HCT116 (cell line): ENCODE results near the gene FOXP1. TPM values are rescaled to one million over a fixed set of nuclear protein-coding genes. Genes with fewer than 3 reads are reported as not detected.

Source experiments
- ATAC-seq: fragments of 200-7000 bp; cut with Tn5 transposase; 2 replicates; pipeline ENCODE4 v1.9.1; 2020; ENCODE audit warnings: mild to moderate bottlenecking, moderate library complexity
- BruUV-seq: library from RNA; stranded (reverse); fragments of 400-500 nt; replicated peaks from 2 replicates; lab custom pipeline; 2021; lab: Mats Ljungman, UMichigan
- CTCF ChIA-PET: fragments of 300-600 bp; sonication (Branson Sonifier 250); formaldehyde crosslinking; loops from one replicate; lab custom pipeline; 2021; ENCODE audit warnings: antibody characterized with exemption; lab: Charles Lee
- POLR2A ChIA-PET: fragments of 300-600, 350-600 bp; sonication (Branson Sonifier 250); formaldehyde crosslinking; loops from one replicate; lab custom pipeline; 2021; ENCODE audit warnings: antibody characterized with exemption; lab: Charles Lee
- RAD21 ChIA-PET, 2 experiments: fragments of 300-600 bp; sonication (Branson Sonifier 250); formaldehyde crosslinking; loops; one replicate each; lab custom pipeline; 2023; ENCODE audit warnings: low total read pairs in 2 of 2; ENCODE audit not compliant: uncharacterized antibody in 2 of 2, unreplicated experiment in 2 of 2, low non-redundant PET in 1 of 2; lab: Charles Lee
- DNase-seq: peaks from one replicate; pipeline ENCODE4 v3.0.0-alpha.2; 2010; ENCODE audit warnings: low read depth, low spot score
- H2AFZ ChIP-seq: fragments of 200-600 bp; shearing (Covaris generic), sonication (generic); 2 replicates; pipeline ENCODE4 v1.6.1; 2017; ENCODE audit warnings: low read depth, mixed run types, mixed read lengths, antibody characterized with exemption, low read length; ENCODE audit not compliant: poor library complexity, severe bottlenecking
- H3K27ac ChIP-seq: 2 replicates; pipeline ENCODE4 v1.5.1; 2012; ENCODE audit warnings: low read depth, low read length
- H3K27me3 ChIP-seq: fragments of 200-600 bp; sonication (generic); 2 replicates; pipeline ENCODE4 v1.6.1; 2016; ENCODE audit warnings: mixed run types, low read length, mixed read lengths; ENCODE audit not compliant: insufficient read depth
- H3K36me3 ChIP-seq, 2 experiments: fragments of 200-500 bp in 1 of 2; fragments of 200-600 bp in 1 of 2; sonication (Bioruptor generic) in 1 of 2; sonication (generic) in 1 of 2; 2 replicates each; pipeline versions ENCODE4 v1.5.1 to v1.6.1; 2014 to 2016; ENCODE audit warnings: low read length in 2 of 2, inconsistent platforms in 1 of 2, mixed read lengths in 1 of 2, mixed run types in 1 of 2; ENCODE audit not compliant: insufficient read depth in 2 of 2, control insufficient read depth in 1 of 2
- H3K4me1 ChIP-seq, 2 experiments: fragments of 200-600 bp in 1 of 2; sonication (generic) in 1 of 2; 2 replicates each; pipeline versions ENCODE4 v1.5.1 to v1.6.1; 2012 to 2017; ENCODE audit warnings: low read length in 2 of 2, inconsistent platforms in 1 of 2, mild to moderate bottlenecking in 1 of 2, mixed read lengths in 1 of 2, mixed run types in 1 of 2, moderate library complexity in 1 of 2; ENCODE audit not compliant: insufficient read depth in 2 of 2, control insufficient read depth in 1 of 2
- H3K4me2 ChIP-seq: fragments of 200-600 bp; sonication (generic); 2 replicates; pipeline ENCODE4 v1.6.1; 2017; ENCODE audit warnings: mixed run types, low read length, mixed read lengths
- H3K4me3 ChIP-seq, 2 experiments: fragments of 200-600 bp in 1 of 2; sonication (generic) in 1 of 2; replicated peaks in 1 of 2; 2 replicates each; pipeline ENCODE4 v1.5.1; 2011 to 2016; ENCODE audit warnings: low read length in 2 of 2, control low read depth in 1 of 2, low read depth in 1 of 2, mild to moderate bottlenecking in 1 of 2, mixed read lengths in 1 of 2, mixed run types in 1 of 2
- H3K79me2 ChIP-seq: fragments of 200-600 bp; sonication (generic); 2 replicates; pipeline ENCODE4 v1.6.1; 2017; ENCODE audit warnings: mild to moderate bottlenecking, mixed run types, low read length, moderate library complexity, mixed read lengths; ENCODE audit not compliant: insufficient read depth
- H3K9ac ChIP-seq: fragments of 200-600 bp; sonication (generic); 2 replicates; pipeline ENCODE4 v1.6.1; 2016; ENCODE audit warnings: low read length, mixed read lengths
- H3K9me2 ChIP-seq: fragments of 200-600 bp; sonication (generic), shearing (Covaris generic); 2 replicates; pipeline ENCODE4 v1.6.1; 2017; ENCODE audit warnings: mixed run types, mild to moderate bottlenecking, moderate library complexity; ENCODE audit not compliant: insufficient read depth
- H3K9me3 ChIP-seq, 2 experiments: fragments of 200-500 bp in 1 of 2; fragments of 200-600 bp in 1 of 2; sonication (Bioruptor generic) in 1 of 2; sonication (generic) in 1 of 2; 2 replicates each; pipeline ENCODE4 v1.6.1; 2014 to 2017; ENCODE audit warnings: low read length in 2 of 2, mixed read lengths in 2 of 2, inconsistent platforms in 1 of 2, low read depth in 1 of 2, mild to moderate bottlenecking in 1 of 2, mixed run types in 1 of 2, moderate library complexity in 1 of 2; ENCODE audit not compliant: control insufficient read depth in 1 of 2, insufficient read depth in 1 of 2
- H4K20me1 ChIP-seq: fragments of 200-600 bp; sonication (generic), shearing (Covaris generic); 2 replicates; pipeline ENCODE4 v1.6.1; 2017; ENCODE audit warnings: mixed run types, mild to moderate bottlenecking, moderate library complexity; ENCODE audit not compliant: insufficient read depth
- CEBPB ChIP-seq: IDR thresholded peaks from 2 replicates; pipeline ENCODE4 v1.6.1; 2012; ENCODE audit warnings: low read depth
- EGR1 ChIP-seq: IDR thresholded peaks from 2 replicates; pipeline ENCODE4 v1.6.1; 2012; ENCODE audit warnings: low read depth
- FOSL1 ChIP-seq: IDR thresholded peaks from 2 replicates; pipeline ENCODE4 v1.6.1; 2012; ENCODE audit warnings: low read depth
- MAX ChIP-seq: IDR thresholded peaks from 2 replicates; pipeline ENCODE4 v1.6.1; 2012
- POLR2AphosphoS5 ChIP-seq: IDR thresholded peaks from 2 replicates; pipeline ENCODE4 v1.6.1; 2011; ENCODE audit warnings: mild to moderate bottlenecking, low read depth, low read length, moderate library complexity
- REST ChIP-seq: IDR thresholded peaks from 2 replicates; pipeline ENCODE4 v1.6.1; 2012; ENCODE audit warnings: low read depth
- SIN3A ChIP-seq: IDR thresholded peaks from 2 replicates; pipeline ENCODE4 v1.6.1; 2012; ENCODE audit warnings: low read depth
- TCF7L2 ChIP-seq: IDR thresholded peaks from 2 replicates; pipeline ENCODE4 v1.7.0; 2011; ENCODE audit warnings: borderline replicate concordance, inconsistent platforms; ENCODE audit not compliant: insufficient read depth, insufficient read length; ENCODE audit errors: extremely low read depth
- YY1 ChIP-seq: IDR thresholded peaks from 2 replicates; pipeline ENCODE4 v1.6.1; 2011; ENCODE audit warnings: low read length, low read depth, moderate library complexity, mild to moderate bottlenecking; ENCODE audit not compliant: insufficient replicate concordance; ENCODE audit errors: extremely low read depth
- ZFX ChIP-seq: fragments of 450-650 bp; IDR thresholded peaks from 2 replicates; pipeline ENCODE4 v1.6.1; 2017
- intact Hi-C: fragments of 100-400 bp; cut with micrococcal nuclease; formaldehyde crosslinking; loops from 2 replicates; pipeline ENCODE4 v1.10.0; 2022
- total RNA-seq: library from RNA; stranded (reverse); gene quantifications from one replicate; pipeline ENCODE4 v1.2.1, GENCODE V29; 2021; ENCODE audit not compliant: unreplicated experiment
- TF ChIP-seq, protein P1 (sequence below), 3 experiments: fragments of 200-600 bp in 1 of 3; sonication (generic) in 1 of 3; IDR thresholded peaks in 2 of 3; conservative IDR thresholded peaks in 1 of 3; 2 replicates each; pipeline ENCODE4 v1.5.1; 2012 to 2017; ENCODE audit warnings: low read depth in 2 of 3, low read length in 2 of 3, antibody characterized with exemption in 1 of 3, borderline replicate concordance in 1 of 3, control low read depth in 1 of 3, mild to moderate bottlenecking in 1 of 3, mixed read lengths in 1 of 3, mixed run types in 1 of 3, moderate library complexity in 1 of 3; ENCODE audit not compliant: insufficient read depth in 1 of 3

The FOXP1 gene
- total RNA-seq, 1 experiment from 2014 or later: 11.4 TPM

DNA sequence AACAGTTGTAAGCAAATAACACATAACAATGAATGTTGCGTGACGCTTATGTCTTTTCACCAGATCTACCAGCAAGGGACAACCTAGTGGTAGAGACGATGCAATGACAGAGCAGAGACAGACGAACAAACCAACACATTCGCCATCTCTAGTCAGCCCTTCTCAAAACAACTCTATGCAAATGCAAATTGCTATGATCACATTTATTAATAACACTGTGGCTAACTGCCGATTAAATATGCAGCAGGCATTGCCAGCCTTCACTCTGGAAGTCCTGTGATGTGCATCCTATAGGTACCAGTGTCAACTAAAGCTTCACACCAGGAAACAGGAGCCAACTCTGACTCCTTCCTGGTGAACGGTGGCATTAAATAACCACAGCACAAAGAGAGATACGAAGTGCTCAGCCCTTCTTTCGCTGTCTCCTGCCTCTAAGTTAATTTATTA is 94.2 kb downstream of the FOXP1 start:
- BruUV-seq: no TSS peak
- ATAC-seq: no peak
- intact Hi-C loops: no loop called here

More for the DNA sequence above, 94.2 kb downstream of the FOXP1 start:
- Histone ChIP-seq H3K27ac (no peak overlapping the region), H3K4me2 (no peak overlapping the region), H3K9me3 (no peaks in the 10 kb centered on the region), H2AFZ (no peak overlapping the region), H3K4me3 (no peak overlapping the region), H3K4me1 (no peaks in the 10 kb centered on the region), H3K9me2 (no peaks in the 10 kb centered on the region), H3K27me3 (no peaks in the 10 kb centered on the region), H3K79me2 (no peaks in the 10 kb centered on the region), H3K9ac (no peak overlapping the region), H3K36me3 (no peaks in the 10 kb centered on the region), H4K20me1 (no peaks in the 10 kb centered on the region)
- ChIA-PET RAD21 (no interaction called here), CTCF (no interaction called here), POLR2A (no interaction called here)
- no peak for DNase-seq
- TF ChIP-seq POLR2AphosphoS5: no peak
- no peak for TF ChIP-seq CEBPB
- TF ChIP-seq, protein P1, sequence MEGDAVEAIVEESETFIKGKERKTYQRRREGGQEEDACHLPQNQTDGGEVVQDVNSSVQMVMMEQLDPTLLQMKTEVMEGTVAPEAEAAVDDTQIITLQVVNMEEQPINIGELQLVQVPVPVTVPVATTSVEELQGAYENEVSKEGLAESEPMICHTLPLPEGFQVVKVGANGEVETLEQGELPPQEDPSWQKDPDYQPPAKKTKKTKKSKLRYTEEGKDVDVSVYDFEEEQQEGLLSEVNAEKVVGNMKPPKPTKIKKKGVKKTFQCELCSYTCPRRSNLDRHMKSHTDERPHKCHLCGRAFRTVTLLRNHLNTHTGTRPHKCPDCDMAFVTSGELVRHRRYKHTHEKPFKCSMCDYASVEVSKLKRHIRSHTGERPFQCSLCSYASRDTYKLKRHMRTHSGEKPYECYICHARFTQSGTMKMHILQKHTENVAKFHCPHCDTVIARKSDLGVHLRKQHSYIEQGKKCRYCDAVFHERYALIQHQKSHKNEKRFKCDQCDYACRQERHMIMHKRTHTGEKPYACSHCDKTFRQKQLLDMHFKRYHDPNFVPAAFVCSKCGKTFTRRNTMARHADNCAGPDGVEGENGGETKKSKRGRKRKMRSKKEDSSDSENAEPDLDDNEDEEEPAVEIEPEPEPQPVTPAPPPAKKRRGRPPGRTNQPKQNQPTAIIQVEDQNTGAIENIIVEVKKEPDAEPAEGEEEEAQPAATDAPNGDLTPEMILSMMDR (IDR thresholded peaks at IDR 0.05 in 2 of 3, conservative IDR thresholded peaks at IDR 0.05 in 1 of 3; ENCODE audit: borderline replicate concordance in 1 of 3, insufficient read depth in 1 of 3, low read depth in 2 of 3, low read length in 2 of 3): no peak
- TF ChIP-seq TCF7L2: no peak
- TF ChIP-seq SIN3A: no peak
- TF ChIP-seq YY1: no peak
- TF ChIP-seq EGR1: no peak
- no peak for TF ChIP-seq MAX
- TF ChIP-seq REST: no peak
- TF ChIP-seq FOSL1: no peak
- no peak for TF ChIP-seq ZFX
